MCF 10A (cell line): ENCODE results near the gene APOA1. TPM values are rescaled to one million over a fixed set of nuclear protein-coding genes. Genes with fewer than 3 reads are reported as not detected.

Experiments used
- BruUV-seq: library from RNA; stranded (reverse); fragments of 400-500 nt; replicated peaks from 2 replicates; lab custom pipeline; 2021; lab: Mats Ljungman, UMichigan
- CTCF ChIA-PET: fragments of 300-600 bp; sonication (Branson Sonifier 250); formaldehyde crosslinking; extraction: SDS; loops from one replicate; lab custom pipeline; 2021; ENCODE audit warnings: antibody characterized with exemption, inconsistent platforms; lab: Yijun Ruan, JAX
- POLR2A ChIA-PET: fragments of 300-600, 350-650 bp; sonication (Branson Sonifier 250); formaldehyde crosslinking; extraction: SDS; loops from one replicate; lab custom pipeline; 2020; ENCODE audit warnings: antibody characterized with exemption, inconsistent platforms; lab: Yijun Ruan, JAX
- DNase-seq: peaks from one replicate; pipeline ENCODE4 v3.0.0-alpha.2; 2018; ENCODE audit not compliant: unreplicated experiment
- H3K27ac Mint-ChIP-seq: one replicate; pipeline ENCODE4 v1.8.0; 2022; ENCODE audit warnings: mild to moderate bottlenecking, low read depth, mixed read lengths; ENCODE audit not compliant: unreplicated experiment
- H3K27me3 Mint-ChIP-seq: one replicate; pipeline ENCODE4 v1.8.0; 2022; ENCODE audit warnings: mixed read lengths; ENCODE audit not compliant: insufficient read depth, unreplicated experiment
- H3K36me3 Mint-ChIP-seq: one replicate; pipeline ENCODE4 v1.8.0; 2022; ENCODE audit warnings: mild to moderate bottlenecking, moderate library complexity, mixed read lengths; ENCODE audit not compliant: insufficient read depth, unreplicated experiment
- H3K4me1 Mint-ChIP-seq: one replicate; pipeline ENCODE4 v1.8.0; 2022; ENCODE audit warnings: mixed read lengths; ENCODE audit not compliant: insufficient read depth, unreplicated experiment
- H3K4me3 Mint-ChIP-seq: one replicate; pipeline ENCODE4 v1.8.0; 2022; ENCODE audit warnings: mild to moderate bottlenecking, moderate library complexity, mixed read lengths; ENCODE audit not compliant: unreplicated experiment
- H3K9me3 Mint-ChIP-seq: one replicate; pipeline ENCODE4 v1.8.0; 2022; ENCODE audit warnings: mixed read lengths; ENCODE audit not compliant: unreplicated experiment
- CTCF ChIP-seq: fragments of 200-600 bp; IDR thresholded peaks from one replicate; pipeline ENCODE4 v1.8.0; 2022; ENCODE audit warnings: antibody characterized with exemption, mild to moderate bottlenecking; ENCODE audit not compliant: unreplicated experiment
- intact Hi-C: fragments of 100-400 bp; cut with micrococcal nuclease; formaldehyde crosslinking; loops from 2 replicates; pipeline ENCODE4 v1.14.1; 2022
- total RNA-seq: library from RNA; stranded (reverse); gene quantifications from 2 replicates; pipeline ENCODE4 v1.2.3, GENCODE V29; 2022

APOA1 gene
- total RNA-seq, 1 experiment from 2014 or later = not detected

- H3K4me3 Mint-ChIP-seq = no peak overlapping the region
- peaks cover 5% of the 10 kb centered on the region for H3K36me3 Mint-ChIP-seq
- POLR2A ChIA-PET = no interaction called here
- no peak for DNase-seq
- H3K27me3 Mint-ChIP-seq = no peaks in the 10 kb centered on the region
- intact Hi-C loops = no loop called here
- no peak for TF ChIP-seq CTCF
- H3K27ac Mint-ChIP-seq = no peak overlapping the region
- no TSS peak for BruUV-seq
- H3K9me3 Mint-ChIP-seq = no peaks in the 10 kb centered on the region
- CTCF ChIA-PET = interaction anchor here (0.8 to 7.0 kb wide), 3 partner anchors 42 to 282 kb away, joined by 3 to 124 read pairs (median 3); partner anchors contain the start of genes APOA5 and ZPR1
- no peaks in the 10 kb centered on the region for H3K4me1 Mint-ChIP-seq
Measured at GRCh38 chr11:116831790-116832349, 5.6 kb downstream of the APOA1 start.

GRCh38 chr11:116830184-116830912 is 7.1 kb downstream of the APOA1 start:
- Mint-ChIP-seq H3K36me3 (peaks cover 3% of the 10 kb centered on the region), H3K27ac (no peak overlapping the region), H3K27me3 (no peaks in the 10 kb centered on the region), H3K9me3 (no peaks in the 10 kb centered on the region), H3K4me1 (no peaks in the 10 kb centered on the region), H3K4me3 (no peak overlapping the region)
- no peak for TF ChIP-seq CTCF
- ChIA-PET POLR2A (interaction anchor here (0.6 kb wide), 1 partner anchor 17 kb away, joined by 3 read pairs; no protein-coding TSS in a partner anchor), CTCF (interaction anchor here (0.7 kb wide), 1 partner anchor 41 kb away, joined by 3 read pairs; no protein-coding TSS in a partner anchor)
- DNase-seq = no peak
- no TSS peak for BruUV-seq
- intact Hi-C loops = no loop called here

- POLR2A ChIA-PET = interaction anchor here (0.6 to 1.0 kb wide), 2 partner anchors 10 to 43 kb away, joined by 3 read pairs; no protein-coding TSS in a partner anchor
- Mint-ChIP-seq H3K36me3 (no peaks in the 10 kb centered on the region), H3K4me1 (no peaks in the 10 kb centered on the region), H3K9me3 (no peaks in the 10 kb centered on the region), H3K27me3 (no peaks in the 10 kb centered on the region), H3K4me3 (no peak within 1 kb of the TSS), H3K27ac (no peak within 1 kb of the TSS)
- intact Hi-C loops = no loop called here
- DNase-seq = peak; percentile 17
- TF ChIP-seq CTCF = no peak
- BruUV-seq = no TSS peak
- CTCF ChIA-PET = interaction anchor here (0.7 kb wide), 1 partner anchor 40 kb away, joined by 3 read pairs; no protein-coding TSS in a partner anchor
Measured at GRCh38 chr11:116829525-116830183, 7.8 kb downstream of the APOA1 start, which contains the start of gene APOC3. Gene APOC3 (plus strand): TSS chr11:116829907. CDS start chr11:116830583, 676 bp downstream.
